ENCODE data around the gene SEC11A.

SEC11A gene

GRCh38 chr15:84750583-84751092, 34.7 kb upstream of the SEC11A start:
- in situ Hi-C loops (cut with HindIII; ENCODE audit: low sequenced_read_pairs), result no loop called here
- no peak overlapping the region for H3K4me3 ChIP-seq (ENCODE audit: low read depth, low read length)
- no peak for DNase-seq (ENCODE audit: low read depth, low spot score)
- TF ChIP-seq CTCF (IDR thresholded peaks at IDR 0.05; ENCODE audit: low read depth, low read length), result no peak

GRCh38 chr15:84749111-84749991, 33.4 kb upstream of the SEC11A start:
- TF ChIP-seq CTCF (IDR thresholded peaks at IDR 0.05; ENCODE audit: low read depth, low read length), result no peak
- H3K4me3 ChIP-seq (ENCODE audit: low read depth, low read length), result peak overlapping the region; percentile 87
- DNase-seq (ENCODE audit: low read depth, low spot score), result no peak
- in situ Hi-C loops (cut with HindIII; ENCODE audit: low sequenced_read_pairs), result no loop called here

- peak; percentile 15 for TF ChIP-seq CTCF (IDR thresholded peaks at IDR 0.05; ENCODE audit: low read depth, low read length)
- peak within 1 kb of the TSS; percentile 87 for H3K4me3 ChIP-seq (ENCODE audit: low read depth, low read length)
- peak; percentile 79 for DNase-seq (ENCODE audit: low read depth, low spot score)
- in situ Hi-C loops (cut with HindIII; ENCODE audit: low sequenced_read_pairs), result no loop called here
Observed at GRCh38 chr15:84748274-84749110, 32.6 kb upstream of the SEC11A start, which contains the start of gene ZNF592. Gene ZNF592 (plus strand): TSS chr15:84748592. CDS start chr15:84782676, 34,084 bp downstream.

DNA sequence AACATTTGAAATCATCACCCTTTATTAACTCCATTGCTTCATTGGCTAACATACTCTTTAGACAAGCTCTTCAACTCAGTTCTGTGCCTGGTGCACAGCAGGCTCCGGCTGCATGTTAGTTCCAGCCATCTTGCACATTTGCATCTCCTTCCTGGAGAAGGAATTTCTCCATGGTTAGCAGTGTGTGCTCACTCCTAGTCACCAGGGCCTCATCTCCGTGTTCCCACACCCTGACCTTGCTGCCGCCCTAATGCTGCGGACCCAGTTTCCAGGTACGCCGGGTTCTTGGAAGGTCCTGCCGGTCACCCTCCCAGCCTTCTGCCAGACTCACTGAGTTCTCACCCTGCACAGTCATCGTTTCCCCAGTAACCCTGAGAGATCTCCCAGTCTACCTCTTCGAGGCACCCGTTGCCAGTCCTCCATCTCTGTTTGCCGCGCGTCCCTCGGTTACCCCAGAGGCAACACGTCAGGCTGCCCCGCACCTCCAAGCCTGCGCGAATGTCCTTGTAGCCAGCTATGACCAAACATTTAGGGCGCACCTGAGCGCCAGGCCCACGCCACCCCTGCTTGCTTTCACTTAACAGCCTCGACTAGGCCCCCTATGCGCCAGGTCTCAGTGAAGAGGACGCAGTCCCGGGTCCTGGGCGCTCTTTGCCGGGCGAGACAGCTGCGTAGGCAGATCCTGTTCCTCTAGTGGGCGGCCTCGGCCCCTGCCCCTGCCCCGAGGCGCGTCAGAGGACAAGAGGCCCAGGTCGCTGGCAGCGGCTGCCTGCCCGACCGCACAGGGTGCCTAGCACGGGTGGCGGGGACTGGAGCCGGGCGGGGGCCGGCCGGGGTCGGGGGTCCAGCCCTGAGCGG, 31.7 kb upstream of the SEC11A start:
- DNase-seq (ENCODE audit: low read depth, low spot score), result peak; percentile 66
- in situ Hi-C loops (cut with HindIII; ENCODE audit: low sequenced_read_pairs), result no loop called here
- H3K4me3 ChIP-seq (ENCODE audit: low read depth, low read length), result peak overlapping the region; percentile 87
- no peak for TF ChIP-seq CTCF (IDR thresholded peaks at IDR 0.05; ENCODE audit: low read depth, low read length)

GRCh38 chr15:84741121-84741520, 25.2 kb upstream of the SEC11A start:
- DNase-seq (ENCODE audit: low read depth, low spot score), result no peak
- TF ChIP-seq CTCF (IDR thresholded peaks at IDR 0.05; ENCODE audit: low read depth, low read length), result no peak
- no peak overlapping the region for H3K4me3 ChIP-seq (ENCODE audit: low read depth, low read length)
- in situ Hi-C loops (cut with HindIII; ENCODE audit: low sequenced_read_pairs), result no loop called here

DNA sequence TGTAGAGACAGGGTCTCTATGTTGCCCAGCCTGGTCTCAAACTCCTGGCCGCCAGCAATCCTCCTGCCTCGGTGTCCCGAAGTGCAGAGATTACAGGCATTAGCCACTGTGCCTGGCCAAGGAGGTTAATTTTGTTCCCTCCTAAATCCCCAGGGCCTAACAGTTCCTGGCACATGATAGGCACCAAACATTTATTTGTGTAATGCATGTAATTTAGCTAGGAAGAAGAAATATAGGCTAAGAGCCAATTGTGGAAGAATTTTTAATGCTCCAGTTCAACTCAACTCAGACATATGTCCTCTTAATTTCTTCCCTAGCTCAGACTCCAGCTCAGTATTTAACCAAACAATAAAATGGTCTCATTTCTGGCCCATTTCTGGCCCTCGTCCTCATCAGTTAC, 24.8 kb upstream of the SEC11A start:
- TF ChIP-seq CTCF (IDR thresholded peaks at IDR 0.05; ENCODE audit: low read depth, low read length), result no peak
- H3K4me3 ChIP-seq (ENCODE audit: low read depth, low read length), result no peak overlapping the region
- no peak for DNase-seq (ENCODE audit: low read depth, low spot score)
- in situ Hi-C loops (cut with HindIII; ENCODE audit: low sequenced_read_pairs), result no loop called here
